Fibroblast of pulmonary artery (primary cell): ENCODE measurements around the gene RPL29.
"Not testable (repeated sequence)": the region's sequence is repeated elsewhere in the genome, so short reads cannot be mapped to it uniquely, and the experiment has no call there.

Source experiments
- DNase-seq: peaks from one replicate; pipeline ENCODE4 v3.0.0-alpha.2; 2010; ENCODE audit warnings: low read depth
- H3K4me3 ChIP-seq: replicated peaks from 2 replicates; pipeline ENCODE4 v1.5.1; 2011; ENCODE audit warnings: low read depth, mild to moderate bottlenecking, control low read depth, low read length, moderate library complexity
- CTCF ChIP-seq: IDR thresholded peaks from 2 replicates; pipeline ENCODE4 v1.5.1; 2011; ENCODE audit warnings: mild to moderate bottlenecking, control low read depth, low read length, inconsistent platforms; ENCODE audit errors: missing control alignments

Gene RPL29

GRCh38 chr3:51997935-51998596, 2.4 kb upstream of the RPL29 start:
- DNase-seq: no peak
- no peak overlapping the region for H3K4me3 ChIP-seq
- TF ChIP-seq CTCF: no peak

GRCh38 chr3:51997172-51997571, 1.5 kb upstream of the RPL29 start:
- no peak for DNase-seq
- no peak overlapping the region for H3K4me3 ChIP-seq
- TF ChIP-seq CTCF: no peak

- no peak for DNase-seq
- TF ChIP-seq CTCF: no peak
- H3K4me3 ChIP-seq: peak overlapping the region; percentile 99
These were observed 1.2 kb downstream of the RPL29 start for GRCh38 chr3:51994530-51994929.

GRCh38 chr3:51993657-51994056, 2.0 kb downstream of the RPL29 start:
- not testable (repeated sequence) for DNase-seq, H3K4me3 ChIP-seq

- no peak for DNase-seq
- H3K4me3 ChIP-seq: no peak overlapping the region
- TF ChIP-seq CTCF: no peak
These were observed 3.5 kb downstream of the RPL29 start for GRCh38 chr3:51992017-51992682.

- H3K4me3 ChIP-seq, DNase-seq: not testable (repeated sequence)
These were observed 5.2 kb downstream of the RPL29 start for GRCh38 chr3:51990501-51990971.

GRCh38 chr3:51988286-51989146, 7.2 kb downstream of the RPL29 start:
- no peak overlapping the region for H3K4me3 ChIP-seq
- DNase-seq: no peak
- TF ChIP-seq CTCF: no peak

- H3K4me3 ChIP-seq: no peak overlapping the region
- DNase-seq: no peak
- TF ChIP-seq CTCF: no peak
These were observed 8.1 kb downstream of the RPL29 start for GRCh38 chr3:51987568-51987967.
